ENCODE measurements around the gene SPATA9. TPM values are rescaled to one million over a fixed set of nuclear protein-coding genes. Genes with fewer than 3 reads are reported as not detected.

Gene SPATA9
- total and polyA plus RNA-seq, 9 of the 15 experiments (the other 6 are each of a cell fraction or from before 2014, with no cell fraction given): 0.16 to 5.5 (median 0.39) TPM; not detected in 3

- TF ChIP-seq ZNF584 (CRISPR knock-in tag; IDR thresholded peaks at IDR 0.05; ENCODE audit: low read depth) (0 out of 2 replicates have a peak, but pooled peaks have one; percentile 46), MITF (IDR thresholded peaks at IDR 0.05) (0 out of 2 replicates have a peak, but pooled peaks have one; percentile 32), EP300 (IDR thresholded peaks at IDR 0.05; ENCODE audit: low read length) (peak; percentile 54), CTBP1 (IDR thresholded peaks at IDR 0.05; ENCODE audit: borderline replicate concordance) (peak; percentile 51; the same call in 1 of the 2 replicates), RAD51 (IDR thresholded peaks at IDR 0.05; ENCODE audit: borderline replicate concordance, low read depth) (no peak), ZNF655 (CRISPR knock-in tag; IDR thresholded peaks at IDR 0.05) (no peak), PKNOX1 (IDR thresholded peaks at IDR 0.05) (peak; percentile 33; the same call in 1 of the 2 replicates), TEAD4 (IDR thresholded peaks at IDR 0.05; ENCODE audit: low read length) (peak; percentile 60), TEAD4 (CRISPR knock-in tag; IDR thresholded peaks at IDR 0.05; ENCODE audit: borderline replicate concordance) (no peak), SRF (CRISPR knock-in tag; IDR thresholded peaks at IDR 0.05) (no peak), CCNT2 (IDR thresholded peaks at IDR 0.05; ENCODE audit: borderline replicate concordance, extremely low read depth, insufficient read length, low read depth, low read length) (peak; percentile 67), TEAD1 (CRISPR knock-in tag; IDR thresholded peaks at IDR 0.05) (no peak), POLR2AphosphoS5 (IDR thresholded peaks at IDR 0.05; ENCODE audit: control insufficient read depth, insufficient read depth, low read depth, low read length) (no peak), SMARCE1 (IDR thresholded peaks at IDR 0.05) (peak; percentile 44; the same call in 1 of the 2 replicates), PHTF2 (CRISPR knock-in tag; IDR thresholded peaks at IDR 0.05) (0 out of 2 replicates have a peak, but pooled peaks have one; percentile 44), CBFA2T3 (IDR thresholded peaks at IDR 0.05) (peak; percentile 84), NCOR1 (IDR thresholded peaks at IDR 0.05) (peak; percentile 37; the same call in 1 of the 2 replicates), KLF16 (IDR thresholded peaks at IDR 0.05) (0 out of 2 replicates have a peak, but pooled peaks have one; percentile 12), NCOA2 (IDR thresholded peaks at IDR 0.05; ENCODE audit: partially characterized antibody in 2 of 2) (no peak), MEIS2 (IDR thresholded peaks at IDR 0.05; ENCODE audit: partially characterized antibody) (peak; percentile 58), AFF4 (CRISPR knock-in tag; IDR thresholded peaks at IDR 0.05) (no peak)
These were observed 51.4 kb downstream of the SPATA9 start (continued) for GRCh38 chr5:95631255-95631958.
